Stimulated activated CD8-positive, alpha-beta memory T cell treated with anti-CD3 and anti-CD28 coated beads, Interleukin-4, amount 100 ng/mL, for 4 hours (primary cell): ENCODE measurements around the gene EFCAB6.
"Not testable (repeated sequence)": the region's sequence is repeated elsewhere in the genome, so short reads cannot be mapped to it uniquely, and the experiment has no call there.

ENCODE experiments used
- DNase-seq, 2 donors: peaks; one replicate each; pipeline ENCODE4 v3.0.0-alpha.2; 2020; ENCODE audit warnings: low read depth in 2 of 2, low spot score in 1 of 2

EFCAB6 gene

DNA sequence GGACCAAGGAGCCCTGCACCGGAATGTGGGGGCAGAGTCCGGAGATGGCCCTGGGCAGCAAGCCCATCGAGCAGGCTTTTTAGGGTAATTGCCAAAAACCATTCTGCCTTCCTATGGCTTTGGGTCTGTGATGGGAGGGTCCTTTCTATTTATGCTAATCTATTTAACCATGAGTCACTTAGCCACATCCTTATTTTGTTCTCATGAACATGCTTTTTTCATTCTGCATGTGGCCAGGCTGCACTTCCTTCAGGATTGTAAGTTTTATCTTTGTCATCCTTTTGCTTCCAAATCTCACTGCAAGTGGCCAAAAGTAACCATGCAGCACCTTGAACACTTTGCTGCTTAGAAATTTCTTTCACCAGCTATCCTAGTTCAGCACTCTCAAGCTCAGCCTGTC is 88.3 kb downstream of the EFCAB6 start:
- DNase-seq = no peak

DNA sequence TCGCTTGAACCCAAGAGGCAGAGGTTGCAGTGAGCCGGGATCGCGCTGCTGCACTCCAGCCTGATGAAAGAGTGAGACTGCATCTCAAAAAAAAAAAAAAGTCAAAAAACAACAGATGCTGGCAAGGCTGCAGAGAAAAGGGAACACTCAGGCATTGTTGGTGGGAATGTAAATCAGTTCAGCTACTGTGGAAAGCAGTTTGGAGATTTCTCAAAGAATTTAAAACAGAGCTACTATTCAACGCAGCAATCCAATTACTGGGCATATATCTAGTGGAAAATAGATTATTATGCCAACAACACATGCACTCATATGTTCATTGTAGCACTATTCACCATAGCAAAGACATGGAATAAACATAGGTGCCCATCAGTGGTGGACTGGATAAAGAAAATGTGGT is 89.7 kb downstream of the EFCAB6 start:
- DNase-seq = no peak

DNA sequence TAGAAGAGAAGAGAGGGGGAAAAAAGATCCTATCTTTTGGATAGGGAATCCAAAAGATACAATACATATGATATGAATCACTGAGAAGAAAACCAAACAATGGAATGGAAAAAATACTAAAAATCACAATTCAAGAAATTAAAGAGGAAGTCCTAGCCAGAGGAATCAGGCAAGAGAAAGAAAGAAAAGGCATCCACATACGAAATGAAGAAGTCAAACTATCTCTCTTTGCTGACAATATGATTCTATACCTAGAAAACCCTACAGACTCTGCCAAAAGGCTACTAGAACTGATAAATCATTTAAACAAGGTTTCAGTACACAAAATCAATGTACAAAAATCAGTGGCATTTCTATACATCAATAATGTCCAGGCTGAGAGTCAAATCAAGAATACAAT is 91.4 kb downstream of the EFCAB6 start:
- DNase-seq = no peak

DNA sequence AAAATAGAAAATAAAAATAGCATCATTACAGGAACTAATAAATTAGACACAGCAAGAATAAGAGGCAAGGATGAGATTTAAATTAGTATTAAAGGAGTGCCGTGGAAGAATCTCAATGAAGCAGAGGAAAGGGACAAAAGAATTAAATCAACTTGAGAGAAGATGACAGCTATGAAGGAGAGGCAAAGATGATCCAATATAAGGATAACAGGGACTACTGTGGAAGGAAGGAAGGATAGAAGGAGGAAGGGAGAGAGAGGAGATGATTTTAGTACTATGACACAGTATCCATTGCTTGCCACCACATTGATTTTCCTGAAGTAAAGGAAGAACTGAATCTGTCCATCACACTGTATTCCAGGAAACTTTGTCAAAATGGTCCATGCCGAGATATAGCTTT is 98.0 kb downstream of the EFCAB6 start:
- no peak for DNase-seq

DNA sequence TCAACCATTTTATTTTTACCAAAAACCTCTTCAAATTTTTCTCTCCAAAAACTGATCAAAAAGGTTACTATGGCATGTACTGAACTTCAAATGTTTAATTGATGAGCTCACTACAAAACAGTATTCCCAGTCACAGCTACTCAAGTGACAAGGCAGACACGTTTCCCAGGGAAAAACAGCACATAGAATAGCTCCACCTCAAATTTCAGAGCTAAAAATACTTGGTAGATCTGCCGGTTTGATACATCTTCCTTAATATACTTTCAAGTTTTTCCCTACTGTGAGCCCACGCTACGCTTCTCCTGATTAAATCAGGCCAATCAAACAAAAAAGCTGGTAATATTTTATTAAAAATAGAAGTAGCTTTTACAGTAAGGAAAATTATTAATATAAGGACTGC is 100.4 kb downstream of the EFCAB6 start:
- no peak for DNase-seq

DNA sequence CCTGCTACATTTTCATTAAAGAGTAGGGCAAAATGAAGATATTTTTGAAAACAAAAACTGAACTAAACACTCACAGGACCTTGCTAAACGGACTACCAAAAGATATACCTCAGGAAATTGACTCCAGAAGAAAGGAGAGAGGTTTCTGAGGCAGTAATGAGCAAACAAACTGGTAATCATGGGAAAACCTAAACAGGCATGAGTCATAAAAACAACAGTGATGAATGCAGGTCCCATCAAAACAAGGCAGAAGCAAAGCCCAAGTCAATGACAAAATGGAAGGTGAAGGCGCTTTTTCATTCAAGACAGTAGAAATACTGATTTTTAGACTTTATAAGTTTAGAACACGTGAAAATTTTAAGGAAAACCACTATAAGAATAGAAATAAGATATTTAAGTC is 104.5 kb downstream of the EFCAB6 start:
- DNase-seq = no peak

DNA sequence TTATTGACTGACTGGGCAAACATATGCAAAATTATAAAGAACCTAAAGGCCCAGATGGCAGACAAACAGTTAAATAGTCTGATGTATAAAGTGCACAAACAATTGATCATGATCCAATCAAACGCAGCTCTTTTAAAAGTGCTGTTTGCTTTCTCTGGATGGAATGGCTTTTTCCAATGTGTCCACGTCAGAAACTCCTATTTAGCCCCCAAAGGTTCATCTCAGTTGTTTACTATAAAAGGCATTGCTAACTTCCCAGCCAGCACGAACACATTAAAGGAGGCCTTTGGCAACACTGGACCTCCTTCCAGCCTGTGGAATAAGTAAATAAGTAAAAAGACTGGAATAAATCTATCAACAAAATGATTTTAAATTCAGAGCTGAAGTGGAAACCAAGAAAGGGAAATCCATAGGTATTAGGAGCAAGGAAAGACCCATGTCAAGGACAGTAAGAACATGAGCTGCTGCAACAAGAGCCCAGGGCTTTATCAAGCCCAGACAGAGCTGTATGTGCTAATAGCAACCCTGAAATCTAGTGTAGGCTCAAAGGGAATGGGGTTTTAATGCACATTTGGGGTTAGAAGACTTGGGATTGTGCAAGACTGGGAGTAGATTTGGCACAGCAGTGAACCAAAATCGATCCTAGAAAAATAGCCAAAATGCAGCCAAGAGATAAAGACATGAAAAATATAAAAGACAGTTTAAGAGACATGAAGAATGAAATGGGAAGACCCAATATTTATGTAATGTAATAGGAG is 105.4 kb downstream of the EFCAB6 start:
- DNase-seq = no peak

DNA sequence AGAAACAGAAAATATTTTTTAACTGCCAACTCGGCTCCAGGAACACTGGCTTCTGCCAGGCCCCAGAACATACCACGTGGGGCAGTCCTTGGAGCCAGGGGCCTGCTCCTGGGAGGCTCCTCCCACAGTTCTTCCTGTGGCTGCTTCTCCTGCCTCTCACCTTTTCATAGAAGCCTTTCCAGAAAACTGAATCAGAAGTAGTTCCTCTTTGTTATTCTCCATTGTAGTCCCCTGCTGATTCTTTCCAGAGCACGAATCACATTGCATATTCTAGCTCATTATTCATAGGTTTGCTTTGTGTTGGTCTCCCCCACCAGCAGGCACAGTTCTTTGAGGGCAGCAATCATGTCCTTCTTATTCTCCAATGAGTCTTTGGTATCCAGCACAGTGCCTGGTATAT is 106.0 kb downstream of the EFCAB6 start:
- no peak for DNase-seq

DNA sequence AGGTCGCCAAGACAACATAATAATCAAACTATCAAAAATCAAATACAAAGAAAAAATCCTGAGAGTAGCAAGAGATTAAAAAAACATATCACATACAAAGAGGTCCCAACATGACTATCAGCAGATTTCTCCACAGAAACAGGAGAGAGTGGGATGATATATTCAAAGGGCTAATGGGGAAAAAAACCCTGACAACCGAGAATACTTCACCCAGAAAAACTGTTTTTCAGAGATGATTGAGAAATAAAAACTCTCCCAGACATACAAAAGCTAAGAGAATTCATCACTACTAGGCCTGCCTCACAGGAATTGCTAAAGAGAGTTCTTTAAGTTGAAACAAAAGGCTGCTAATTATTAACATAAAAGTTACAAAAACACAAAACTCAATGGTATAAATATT is 108.1 kb downstream of the EFCAB6 start:
- no peak for DNase-seq

DNA sequence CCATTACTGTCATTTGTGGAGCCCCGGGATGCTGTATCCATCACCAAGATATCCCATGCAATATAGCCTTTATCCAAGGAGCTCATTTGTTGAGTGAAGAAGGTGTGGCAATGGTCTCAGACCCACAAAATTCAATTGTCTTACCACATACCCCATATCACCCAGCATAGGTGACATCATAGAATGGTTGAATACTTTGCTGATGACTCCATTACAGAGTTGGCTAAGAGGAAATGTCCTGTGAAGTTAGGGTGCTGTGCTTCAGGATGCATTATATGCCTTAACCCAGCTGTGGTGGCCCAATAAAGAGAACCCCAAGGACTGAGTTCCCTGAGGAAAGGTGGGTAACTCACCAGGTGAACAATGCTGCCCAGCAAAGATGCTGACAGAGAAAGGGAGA is 113.7 kb downstream of the EFCAB6 start:
- no peak for DNase-seq

DNA sequence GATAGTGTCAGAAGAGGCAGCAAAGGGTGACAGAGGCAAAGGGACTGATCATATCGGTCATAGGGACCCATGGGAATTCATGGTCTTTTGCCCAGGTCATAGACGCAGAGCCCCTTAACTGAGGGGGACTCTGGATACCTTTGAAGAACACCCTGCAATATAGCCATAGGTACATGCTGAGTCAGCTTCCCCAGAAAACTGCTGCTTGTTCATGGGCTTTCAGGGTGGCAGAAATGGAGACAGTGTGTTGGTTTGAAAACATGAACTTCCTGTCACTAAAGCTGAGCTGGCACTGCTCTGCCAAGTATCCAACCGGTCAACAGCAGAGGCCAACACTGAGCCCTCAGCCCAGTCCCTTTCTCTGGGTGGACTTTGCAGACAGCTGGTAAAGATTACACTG is 114.2 kb downstream of the EFCAB6 start:
- DNase-seq = no peak

DNA sequence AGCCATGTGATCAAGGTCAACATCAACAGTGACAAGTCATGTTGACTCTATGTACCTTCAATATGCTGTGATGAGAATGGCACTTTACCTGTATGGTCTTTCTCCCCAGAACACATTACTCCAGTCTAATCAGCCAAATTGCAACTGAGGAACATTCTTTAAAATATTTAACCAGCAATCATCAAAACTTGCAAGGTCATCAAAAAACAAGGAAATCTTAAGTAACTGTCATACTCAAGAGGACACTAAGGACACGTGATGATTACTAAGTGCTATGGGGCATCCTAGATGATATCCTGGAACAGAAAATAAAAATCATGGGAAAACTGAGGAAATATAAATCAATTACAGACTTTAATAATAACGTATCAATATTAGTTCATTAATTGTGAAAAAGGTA is 118.9 kb downstream of the EFCAB6 start:
- DNase-seq = no peak

DNA sequence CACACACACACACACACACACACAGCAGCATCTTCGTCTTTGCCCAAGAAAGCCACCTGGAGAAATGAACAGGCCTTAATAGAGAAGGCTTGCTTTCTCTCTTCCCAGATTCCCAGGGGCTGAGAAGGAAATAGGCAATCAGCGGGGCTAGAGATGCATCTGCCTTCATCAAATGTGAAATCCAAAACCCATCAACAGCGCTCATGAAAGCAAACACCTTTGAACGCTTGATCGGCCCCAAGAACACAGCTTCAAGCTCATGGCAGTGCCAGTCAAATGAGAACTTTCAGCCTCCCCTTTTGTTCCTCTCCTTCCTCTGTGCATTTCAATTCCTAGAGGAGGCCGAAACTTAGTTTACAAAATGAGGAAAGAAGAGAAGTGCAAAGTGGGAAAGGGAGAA is 122.7 kb downstream of the EFCAB6 start:
- no peak for DNase-seq

DNA sequence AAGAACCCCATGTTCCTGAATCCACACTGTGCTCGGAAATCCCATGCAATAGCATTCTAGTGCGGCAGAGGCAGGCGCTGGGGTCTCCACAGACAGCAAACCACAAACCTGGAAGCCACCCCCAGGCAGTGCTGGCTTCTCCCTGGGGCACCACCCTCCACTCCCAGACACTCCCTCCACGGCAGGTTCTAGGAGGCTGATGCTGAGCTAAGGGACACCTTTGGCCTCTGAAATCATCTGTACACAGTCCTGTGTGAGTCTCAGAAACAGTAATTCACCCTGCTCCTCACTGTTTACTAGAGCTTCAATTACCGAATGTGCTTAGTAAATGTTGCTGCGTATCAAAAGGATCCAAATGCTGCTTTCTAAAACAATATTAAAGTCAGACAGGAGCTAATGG is 129.3 kb downstream of the EFCAB6 start:
- DNase-seq = no peak

DNA sequence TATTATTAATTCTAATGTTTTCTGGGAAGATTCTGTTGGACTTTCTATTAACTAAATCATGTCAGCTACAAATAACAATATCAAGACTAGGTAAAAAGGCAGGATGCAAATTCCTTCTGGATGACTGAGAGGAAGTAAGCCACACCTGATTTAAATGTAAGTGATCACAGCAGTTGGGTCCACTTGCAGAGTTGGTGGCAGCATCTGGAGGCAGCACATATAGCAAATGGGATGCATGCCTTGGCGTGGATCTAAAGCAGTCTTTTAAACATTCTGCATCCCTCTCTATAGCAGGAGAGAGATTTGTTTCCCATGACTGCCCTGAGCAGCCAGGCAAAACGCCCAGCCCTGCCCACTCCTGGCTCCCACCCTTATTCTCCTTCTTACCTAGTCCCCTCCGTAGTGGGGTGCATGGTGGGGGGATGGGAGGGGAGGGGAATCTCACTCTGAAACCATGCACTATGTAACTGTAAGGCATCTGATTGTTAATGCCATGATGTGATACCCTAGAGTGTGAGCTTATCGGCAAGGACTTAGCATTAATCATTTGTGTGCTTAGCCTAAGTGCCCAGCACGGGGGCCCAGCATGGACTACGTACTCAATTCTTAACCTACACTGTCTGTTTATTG is 130.3 kb downstream of the EFCAB6 start:
- no peak for DNase-seq

DNA sequence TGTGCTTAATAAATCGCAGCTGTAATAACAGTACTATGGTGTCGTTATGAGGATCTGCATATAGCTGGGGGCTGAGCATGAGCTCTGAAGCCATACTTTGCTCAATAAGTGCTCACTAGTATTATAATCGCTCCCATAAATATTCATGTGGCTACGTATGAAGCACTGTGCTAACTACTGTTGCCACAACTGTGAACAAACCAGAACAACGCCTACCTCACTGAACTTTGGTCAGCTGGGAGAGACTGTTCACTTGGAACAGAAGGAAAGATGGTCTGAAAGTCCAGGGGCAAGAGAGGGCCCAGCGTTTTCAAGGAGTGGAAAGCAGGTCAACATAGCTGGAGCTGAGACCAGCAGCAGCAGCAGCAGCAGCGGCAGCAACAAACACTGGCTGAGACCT is 141.6 kb downstream of the EFCAB6 start:
- DNase-seq = no peak

DNA sequence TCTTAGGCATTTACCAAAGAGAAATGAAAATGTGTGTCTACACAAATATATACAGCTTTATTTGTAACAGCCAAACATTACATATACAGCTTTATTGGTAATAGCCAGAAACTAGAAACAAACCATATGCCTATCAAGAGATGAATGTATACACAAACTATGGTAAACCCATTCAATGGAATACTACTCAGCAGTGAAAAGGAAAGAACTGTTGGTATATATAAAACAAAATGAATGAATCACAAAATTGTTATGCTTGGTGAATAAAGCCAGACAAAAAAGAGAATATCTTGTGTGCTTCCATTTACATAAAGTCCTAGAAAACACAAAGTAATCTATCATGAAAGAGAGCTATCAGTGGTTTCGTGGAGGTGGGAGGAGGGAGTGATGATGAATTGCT is 142.9 kb downstream of the EFCAB6 start:
- DNase-seq = no peak

DNA sequence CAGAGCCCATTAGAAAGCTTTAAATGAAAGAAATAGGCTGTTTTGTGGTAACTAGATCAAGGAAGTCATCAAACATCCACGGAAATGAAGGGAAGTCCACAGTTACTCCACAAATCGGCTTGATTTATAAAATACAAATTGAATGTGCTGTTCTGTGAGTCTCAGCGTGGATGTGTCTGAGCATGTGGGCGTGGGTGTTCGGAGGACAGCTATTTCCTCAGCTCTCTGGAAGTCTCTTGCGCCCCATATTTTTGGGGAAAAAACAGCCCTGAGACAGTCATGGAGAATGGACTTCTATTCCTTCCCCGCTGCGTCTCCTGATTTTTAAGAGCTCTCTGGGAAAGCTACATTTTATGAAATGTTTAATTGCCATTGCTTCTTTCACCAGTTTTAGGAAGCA is 144.4 kb downstream of the EFCAB6 start:
- no peak for DNase-seq

DNA sequence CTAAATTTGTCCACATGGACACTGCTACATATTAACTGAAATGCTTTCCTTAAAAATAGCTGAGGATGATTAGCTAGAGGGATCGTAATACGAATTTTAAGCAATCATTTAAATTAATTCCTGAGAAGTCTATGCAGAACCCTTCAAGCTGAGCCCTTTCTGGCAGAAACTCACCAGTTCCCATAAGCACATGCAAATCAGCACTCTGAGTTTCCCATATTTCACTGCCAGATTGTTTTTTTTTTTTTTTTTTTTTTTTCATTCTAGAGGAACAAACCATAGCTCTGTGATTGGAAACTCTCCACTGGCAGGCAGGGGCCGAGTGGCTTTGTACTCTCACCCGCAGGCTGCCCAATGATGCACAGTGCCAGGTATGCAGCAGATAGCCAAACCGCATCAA is 145.6 kb downstream of the EFCAB6 start:
- no peak for DNase-seq

DNA sequence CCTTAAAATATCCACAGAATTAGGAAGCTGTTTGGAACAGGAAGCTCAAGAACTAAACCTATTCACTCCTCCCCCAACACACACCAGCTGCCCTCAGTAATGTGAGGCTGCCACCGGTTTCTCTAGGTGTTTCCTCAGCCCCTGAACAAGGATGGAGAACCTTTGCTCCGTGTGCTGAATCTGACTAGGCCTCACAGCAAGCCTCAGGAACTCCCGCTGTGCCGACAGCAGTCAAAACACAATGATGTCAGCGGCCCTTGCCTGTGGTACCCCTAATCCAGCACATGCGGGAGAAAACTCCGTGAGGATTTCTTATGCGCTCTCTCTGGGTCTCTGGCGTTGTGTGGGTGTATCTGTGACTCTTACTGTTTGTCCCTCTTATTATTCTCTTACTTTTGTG is 153.3 kb downstream of the EFCAB6 start:
- no peak for DNase-seq

DNA sequence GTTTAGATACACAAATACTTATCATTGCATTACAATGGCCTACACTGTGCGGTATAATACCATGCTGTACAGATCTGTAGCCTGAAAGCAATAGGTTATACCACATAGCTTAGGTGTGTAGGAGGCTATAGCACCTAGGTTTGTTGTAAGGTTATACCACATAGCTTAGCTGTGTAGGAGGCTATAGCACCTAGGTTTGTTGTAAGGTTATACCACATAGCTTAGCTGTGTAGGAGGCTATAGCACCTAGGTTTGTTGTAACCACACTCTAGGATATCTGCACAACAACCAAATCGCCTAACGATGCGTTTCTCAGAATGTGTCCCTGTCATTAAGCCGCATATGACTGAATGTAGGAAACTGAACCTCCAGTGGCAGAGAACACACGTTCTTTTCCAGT is 155.5 kb downstream of the EFCAB6 start:
- DNase-seq = not testable (repeated sequence)

DNA sequence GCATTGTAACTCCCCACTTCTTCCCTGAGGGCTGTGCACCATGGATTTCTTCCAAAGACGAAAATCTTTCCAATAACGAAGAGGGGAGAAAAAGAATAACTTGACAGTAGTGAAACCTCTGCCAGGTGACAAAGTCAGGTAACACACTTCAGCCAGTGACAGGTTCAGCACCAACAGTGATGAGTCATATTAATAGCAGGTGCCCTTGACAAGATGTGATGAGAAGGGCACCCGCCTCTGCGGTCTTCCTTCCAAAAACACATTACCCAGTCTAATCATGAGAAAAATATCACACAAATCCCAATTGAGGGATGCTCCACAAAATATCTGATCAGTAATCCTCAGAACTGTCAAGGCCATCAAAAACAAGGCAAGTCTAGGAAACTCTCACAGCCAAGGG is 157.8 kb downstream of the EFCAB6 start:
- no peak for DNase-seq

DNA sequence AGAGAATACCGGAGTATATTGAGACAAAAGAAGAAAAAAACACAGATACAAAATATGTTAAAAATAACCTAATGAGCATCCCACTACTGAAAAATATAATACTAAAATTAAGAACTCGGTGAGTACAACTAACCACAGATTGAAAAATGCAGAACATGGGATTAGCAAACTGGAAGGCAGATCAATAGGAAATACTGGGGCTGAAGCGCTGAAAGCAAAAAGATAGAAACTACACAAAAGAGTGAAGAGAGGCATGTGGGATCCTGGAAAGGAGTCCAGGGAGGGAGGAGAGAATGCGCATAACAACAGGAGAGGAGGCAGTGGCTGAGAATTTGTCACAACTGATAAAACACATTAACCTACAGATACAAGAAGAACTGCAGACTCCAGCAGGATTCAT is 159.3 kb downstream of the EFCAB6 start:
- no peak for DNase-seq
